T1000 (cell line): ENCODE data around the gene THBS4.

ENCODE experiments used
- DNase-seq: peaks from one replicate; lab custom pipeline; 2025; ENCODE audit warnings: mixed read lengths; lab: John Stamatoyannopoulos, UW

THBS4 gene

GRCh38 chr5:80116465-80116864 lies 81.3 kb downstream of the THBS4 start:
- DNase-seq: no peak

- DNase-seq: no peak
Measured at GRCh38 chr5:80117446-80117845, 82.3 kb downstream of the THBS4 start.

- DNase-seq: no peak
Measured at GRCh38 chr5:80119372-80119771, 84.2 kb downstream of the THBS4 start.

- DNase-seq: no peak
Measured at GRCh38 chr5:80122579-80122978, 87.4 kb downstream of the THBS4 start.

- DNase-seq: no peak
Measured at GRCh38 chr5:80124121-80124918, 89.2 kb downstream of the THBS4 start.

- DNase-seq: no peak
Measured at GRCh38 chr5:80125022-80125961, 90.1 kb downstream of the THBS4 start.

GRCh38 chr5:80125962-80126480 lies 90.9 kb downstream of the THBS4 start:
- DNase-seq: no peak

- no peak for DNase-seq
Measured at GRCh38 chr5:80127116-80127552, 92.0 kb downstream of the THBS4 start.

- peak; percentile 44 for DNase-seq
Measured at GRCh38 chr5:80128141-80128540, 93.0 kb downstream of the THBS4 start.

- no peak for DNase-seq
Measured at GRCh38 chr5:80129146-80129545, 94.0 kb downstream of the THBS4 start.
